Liver (tissue), 9 donors: Measurements from ENCODE around the gene CDK19. TPM values are rescaled to one million over a fixed set of nuclear protein-coding genes. Genes with fewer than 3 reads are reported as not detected.

Source experiments
- DNase-seq: peaks from one replicate; pipeline ENCODE4 v3.0.0-alpha.2; 2017; ENCODE audit warnings: low spot score
- H3K27ac ChIP-seq, 2 donors: one replicate each; pipeline ENCODE4 v1.7.0; 2013; ENCODE audit warnings: inconsistent platforms in 2 of 2, low read length in 2 of 2, control low read depth in 1 of 2, low read depth in 1 of 2, mild to moderate bottlenecking in 1 of 2
- H3K27me3 ChIP-seq, 4 donors: one replicate each; pipeline versions ENCODE4 v1.6.1 to v1.7.0; 2013; ENCODE audit warnings: low read length in 3 of 4, inconsistent platforms in 1 of 4, mild to moderate bottlenecking in 1 of 4, moderate library complexity in 1 of 4; ENCODE audit not compliant: control insufficient read depth in 4 of 4, insufficient read depth in 4 of 4
- H3K36me3 ChIP-seq, 4 donors: one replicate each; pipeline versions ENCODE4 v1.6.1 to v1.7.0; 2013; ENCODE audit warnings: low read length in 3 of 4, mild to moderate bottlenecking in 3 of 4, low read depth in 1 of 4, moderate library complexity in 1 of 4; ENCODE audit not compliant: control insufficient read depth in 4 of 4, insufficient read depth in 3 of 4
- H3K4me1 ChIP-seq, 4 donors: one replicate each; pipeline versions ENCODE4 v1.6.1 to v1.7.0; 2013; ENCODE audit warnings: low read length in 3 of 4, mild to moderate bottlenecking in 3 of 4, moderate library complexity in 1 of 4; ENCODE audit not compliant: control insufficient read depth in 4 of 4, insufficient read depth in 4 of 4
- H3K4me3 ChIP-seq, 3 donors: one replicate each; pipeline versions ENCODE4 v1.6.1 to v1.7.0; 2013; ENCODE audit warnings: low read length in 3 of 3, control low read depth in 1 of 3, low read depth in 1 of 3, mild to moderate bottlenecking in 1 of 3
- H3K9ac ChIP-seq, 2 donors: one replicate each; pipeline ENCODE4 v1.7.0; 2013; ENCODE audit warnings: low read length in 2 of 2, mild to moderate bottlenecking in 2 of 2, moderate library complexity in 2 of 2, control low read depth in 1 of 2, low read depth in 1 of 2
- H3K9me3 ChIP-seq, 4 donors: one replicate each; pipeline versions ENCODE4 v1.6.1 to v1.7.0; 2013; ENCODE audit warnings: low read length in 3 of 4; ENCODE audit not compliant: control insufficient read depth in 4 of 4
- CTCF ChIP-seq: fragments of 150-350 bp; IDR thresholded peaks from 2 replicates; pipeline ENCODE4 v1.5.1; 2017; ENCODE audit warnings: improper control_type of control experiment, low read depth, low read length; ENCODE audit not compliant: missing input control
- EGR1 ChIP-seq, 2 donors: IDR thresholded peaks; 2 replicates each; pipeline ENCODE4 v1.6.1; 2016 to 2018; ENCODE audit warnings: antibody characterized with exemption in 2 of 2, low read depth in 2 of 2
- FOXA1 ChIP-seq: IDR thresholded peaks from 2 replicates; pipeline ENCODE4 v1.6.1; 2016; ENCODE audit warnings: antibody characterized with exemption
- FOXA2 ChIP-seq: IDR thresholded peaks from 2 replicates; pipeline ENCODE4 v1.6.1; 2016; ENCODE audit warnings: antibody characterized with exemption
- GABPA ChIP-seq, 2 donors: IDR thresholded peaks in 1 of 2; conservative IDR thresholded peaks in 1 of 2; 2 replicates each; pipeline ENCODE4 v1.6.1; 2016; ENCODE audit warnings: antibody characterized with exemption in 2 of 2, mild to moderate bottlenecking in 1 of 2, moderate library complexity in 1 of 2
- HNF4A ChIP-seq, 2 donors: conservative IDR thresholded peaks; 2 replicates each; pipeline ENCODE4 v1.6.1; 2016; ENCODE audit warnings: antibody characterized with exemption in 2 of 2, mild to moderate bottlenecking in 2 of 2
- HNF4G ChIP-seq: IDR thresholded peaks from 2 replicates; pipeline ENCODE4 v1.6.1; 2016; ENCODE audit warnings: antibody characterized with exemption
- JUND ChIP-seq, 2 donors: IDR thresholded peaks; 2 replicates each; pipeline ENCODE4 v1.6.1; 2016; ENCODE audit warnings: antibody characterized with exemption in 2 of 2
- MAX ChIP-seq: IDR thresholded peaks from 2 replicates; pipeline ENCODE4 v1.6.1; 2016; ENCODE audit warnings: antibody characterized with exemption
- NR2F2 ChIP-seq: IDR thresholded peaks from 2 replicates; pipeline ENCODE4 v1.6.1; 2016; ENCODE audit warnings: antibody characterized with exemption
- RAD21 ChIP-seq, 2 donors: IDR thresholded peaks; 2 replicates each; pipeline ENCODE4 v1.6.1; 2016; ENCODE audit warnings: antibody characterized with exemption in 2 of 2, mild to moderate bottlenecking in 2 of 2
- REST ChIP-seq: IDR thresholded peaks from 2 replicates; pipeline ENCODE4 v1.6.1; 2016; ENCODE audit warnings: antibody characterized with exemption, mild to moderate bottlenecking
- RXRA ChIP-seq, 2 donors: IDR thresholded peaks; 2 replicates each; pipeline ENCODE4 v1.6.1; 2017 to 2018; ENCODE audit warnings: antibody characterized with exemption in 2 of 2, mild to moderate bottlenecking in 1 of 2
- SP1 ChIP-seq: IDR thresholded peaks from 2 replicates; pipeline ENCODE4 v1.6.1; 2018; ENCODE audit warnings: antibody characterized with exemption, mild to moderate bottlenecking
- TAF1 ChIP-seq: conservative IDR thresholded peaks from 2 replicates; pipeline ENCODE4 v1.6.1; 2016; ENCODE audit warnings: antibody characterized with exemption, mild to moderate bottlenecking
- YY1 ChIP-seq: IDR thresholded peaks from 2 replicates; pipeline ENCODE4 v1.6.1; 2016; ENCODE audit warnings: antibody characterized with exemption, mild to moderate bottlenecking
- WGBS: extraction: QIAGEN DNeasy Blood & Tissue Kit; methylation state at CpG from one replicate; pipeline ENCODE4 v1.1.7; 2013; 5-methylcytosine and 5-hydroxymethylcytosine counted together
- polyA plus RNA-seq, 2 donors: library from polyadenylated mRNA; stranded (reverse) in 1 of 2; unstranded in 1 of 2; fragments of 200-250 nt in 1 of 2; fragments of >200 nt in 1 of 2; fragmentation: Nextera tagmentation in 1 of 2; extraction: Ambion mirVana in 1 of 2; gene quantifications; one replicate each; pipeline versions ENCODE4 v1.2.1 to v1.2.3, GENCODE V29; 2013 to 2015
- total RNA-seq, 2 donors: library from RNA; depleted of rRNA; stranded (reverse); fragments of >200 nt; gene quantifications; one replicate each; pipeline ENCODE4 v1.2.3, GENCODE V29; 2014
- TF ChIP-seq, protein P1 (sequence below): IDR thresholded peaks from 2 replicates; pipeline ENCODE4 v1.6.1; 2016; ENCODE audit warnings: antibody characterized with exemption
- TF ChIP-seq, protein P2 (sequence below): IDR thresholded peaks from 2 replicates; pipeline ENCODE4 v1.6.1; 2016; ENCODE audit warnings: antibody characterized with exemption
- donor health status: healthy.
- donor health status: healthy.
- donor health status: healthy.
- donor health status: healthy.
- donor health status: healthy.

Gene CDK19
- total and polyA plus RNA-seq, 4 donors: 1.8 to 7.6 (median 3.9) TPM

DNA sequence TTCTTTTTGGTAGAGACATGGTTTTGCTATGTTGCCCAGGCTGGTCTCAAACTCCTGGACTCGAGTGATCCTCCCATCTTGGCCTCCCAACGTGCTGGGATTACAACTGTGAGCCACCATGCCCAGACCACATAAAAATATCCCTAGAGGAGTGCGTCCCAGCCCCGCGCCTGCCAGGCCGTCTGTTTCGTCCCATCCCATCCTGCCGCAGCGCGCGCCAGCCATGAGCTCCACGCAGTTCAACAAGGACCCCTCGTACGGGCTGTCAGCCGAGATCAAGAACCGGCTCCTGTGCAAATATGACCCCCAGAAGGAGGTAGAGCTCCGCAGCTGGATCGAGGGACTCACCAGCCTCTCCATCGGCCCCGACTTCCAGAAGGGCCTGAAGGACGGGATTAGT lies 42.7 kb upstream of the CDK19 start:
- Histone ChIP-seq H3K27ac (no peak overlapping the region), H3K4me1 (no peaks in the 10 kb centered on the region), H3K4me3 (no peak overlapping the region), H3K9me3 (no peaks in the 10 kb centered on the region), H3K36me3 (no peaks in the 10 kb centered on the region), H3K27me3 (no peaks in the 10 kb centered on the region), H3K9ac (no peak overlapping the region)
- 97% methylated on average over 21 of the region's 21 CpGs for WGBS
- no peak for TF ChIP-seq RAD21 (IDR thresholded peaks at IDR 0.05)
- TF ChIP-seq GABPA (IDR thresholded peaks at IDR 0.05 in 1 of 2, conservative IDR thresholded peaks at IDR 0.05 in 1 of 2): no peak
- TF ChIP-seq FOXA2: no peak
- TF ChIP-seq MAX: no peak
- no peak for TF ChIP-seq RXRA (IDR thresholded peaks at IDR 0.05)
- TF ChIP-seq HNF4G: no peak
- TF ChIP-seq YY1: no peak
- TF ChIP-seq SP1: no peak
- TF ChIP-seq TAF1: no peak
- TF ChIP-seq EGR1 (IDR thresholded peaks at IDR 0.05; ENCODE audit: low read depth in 2 of 2): no peak
- no peak for TF ChIP-seq CTCF
- TF ChIP-seq HNF4A (conservative IDR thresholded peaks at IDR 0.05): no peak
- TF ChIP-seq, protein P1, sequence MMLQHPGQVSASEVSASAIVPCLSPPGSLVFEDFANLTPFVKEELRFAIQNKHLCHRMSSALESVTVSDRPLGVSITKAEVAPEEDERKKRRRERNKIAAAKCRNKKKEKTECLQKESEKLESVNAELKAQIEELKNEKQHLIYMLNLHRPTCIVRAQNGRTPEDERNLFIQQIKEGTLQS: no peak
- TF ChIP-seq REST: no peak
- no peak for TF ChIP-seq NR2F2
- no peak for TF ChIP-seq FOXA1
- no peak for TF ChIP-seq JUND (IDR thresholded peaks at IDR 0.05)
- TF ChIP-seq, protein P2, sequence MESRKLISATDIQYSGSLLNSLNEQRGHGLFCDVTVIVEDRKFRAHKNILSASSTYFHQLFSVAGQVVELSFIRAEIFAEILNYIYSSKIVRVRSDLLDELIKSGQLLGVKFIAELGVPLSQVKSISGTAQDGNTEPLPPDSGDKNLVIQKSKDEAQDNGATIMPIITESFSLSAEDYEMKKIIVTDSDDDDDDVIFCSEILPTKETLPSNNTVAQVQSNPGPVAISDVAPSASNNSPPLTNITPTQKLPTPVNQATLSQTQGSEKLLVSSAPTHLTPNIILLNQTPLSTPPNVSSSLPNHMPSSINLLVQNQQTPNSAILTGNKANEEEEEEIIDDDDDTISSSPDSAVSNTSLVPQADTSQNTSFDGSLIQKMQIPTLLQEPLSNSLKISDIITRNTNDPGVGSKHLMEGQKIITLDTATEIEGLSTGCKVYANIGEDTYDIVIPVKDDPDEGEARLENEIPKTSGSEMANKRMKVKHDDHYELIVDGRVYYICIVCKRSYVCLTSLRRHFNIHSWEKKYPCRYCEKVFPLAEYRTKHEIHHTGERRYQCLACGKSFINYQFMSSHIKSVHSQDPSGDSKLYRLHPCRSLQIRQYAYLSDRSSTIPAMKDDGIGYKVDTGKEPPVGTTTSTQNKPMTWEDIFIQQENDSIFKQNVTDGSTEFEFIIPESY: no peak
- no peak for DNase-seq
